ENCODE measurements around the gene RELT.

RELT gene

GRCh38 chr11:73392108-73393010 is 16.2 kb downstream of the RELT start:
- no peak for DNase-seq (ENCODE audit: low read depth)

GRCh38 chr11:73393011-73393380 is 16.8 kb downstream of the RELT start:
- no peak for DNase-seq (ENCODE audit: low read depth)

- DNase-seq (ENCODE audit: low read depth): peak; percentile 34
Measured at GRCh38 chr11:73393479-73394415, 17.5 kb downstream of the RELT start.

- no peak for DNase-seq (ENCODE audit: low read depth)
Measured at GRCh38 chr11:73394416-73395296, 18.5 kb downstream of the RELT start.

- no peak for DNase-seq (ENCODE audit: low read depth)
Measured at GRCh38 chr11:73395297-73396208, 19.4 kb downstream of the RELT start.

- no peak for DNase-seq (ENCODE audit: low read depth)
Measured at GRCh38 chr11:73396251-73396930, 20.2 kb downstream of the RELT start.

GRCh38 chr11:73396985-73397384 is 20.8 kb downstream of the RELT start:
- no peak for DNase-seq (ENCODE audit: low read depth)

GRCh38 chr11:73397468-73398131 is 21.4 kb downstream of the RELT start:
- DNase-seq (ENCODE audit: low read depth): no peak

GRCh38 chr11:73398132-73398526 is 21.9 kb downstream of the RELT start:
- no peak for DNase-seq (ENCODE audit: low read depth)

GRCh38 chr11:73398721-73399120 is 22.5 kb downstream of the RELT start:
- no peak for DNase-seq (ENCODE audit: low read depth)

- no peak for DNase-seq (ENCODE audit: low read depth)
Measured at GRCh38 chr11:73399159-73399590, 23.0 kb downstream of the RELT start.

GRCh38 chr11:73399636-73400035 is 23.4 kb downstream of the RELT start:
- DNase-seq (ENCODE audit: low read depth): no peak

GRCh38 chr11:73400293-73400692 is 24.1 kb downstream of the RELT start:
- no peak for DNase-seq (ENCODE audit: low read depth)

- DNase-seq (ENCODE audit: low read depth): no peak
Measured at GRCh38 chr11:73401217-73401923, 25.2 kb downstream of the RELT start.

GRCh38 chr11:73401924-73402833 is 26.0 kb downstream of the RELT start:
- no peak for DNase-seq (ENCODE audit: low read depth)

- no peak for DNase-seq (ENCODE audit: low read depth)
Measured at GRCh38 chr11:73402834-73403185, 26.6 kb downstream of the RELT start.

- no peak for DNase-seq (ENCODE audit: low read depth)
Measured at GRCh38 chr11:73403541-73403940, 27.3 kb downstream of the RELT start.

- DNase-seq (ENCODE audit: low read depth): no peak
Measured at GRCh38 chr11:73404048-73404447, 27.8 kb downstream of the RELT start.
